Testis (tissue), 2 donors: ENCODE measurements around the gene AGBL4.

Experiments
- POLR2A ChIP-seq: fragments of 450-650 bp; IDR thresholded peaks from one replicate; pipeline ENCODE4 v1.6.1; 2017; ENCODE audit warnings: antibody characterized with exemption, mild to moderate bottlenecking, moderate library complexity
- TF ChIP-seq, protein P1 (sequence below), 3 experiments: fragments of 450-650 bp in 2 of 3; fragments of 200-600 bp in 1 of 3; sonication (generic) in 1 of 3; IDR thresholded peaks; one replicate each; pipeline ENCODE4 v1.5.1; 2016 to 2019; ENCODE audit warnings: antibody characterized with exemption in 3 of 3, mild to moderate bottlenecking in 2 of 3, moderate library complexity in 1 of 3

DNA sequence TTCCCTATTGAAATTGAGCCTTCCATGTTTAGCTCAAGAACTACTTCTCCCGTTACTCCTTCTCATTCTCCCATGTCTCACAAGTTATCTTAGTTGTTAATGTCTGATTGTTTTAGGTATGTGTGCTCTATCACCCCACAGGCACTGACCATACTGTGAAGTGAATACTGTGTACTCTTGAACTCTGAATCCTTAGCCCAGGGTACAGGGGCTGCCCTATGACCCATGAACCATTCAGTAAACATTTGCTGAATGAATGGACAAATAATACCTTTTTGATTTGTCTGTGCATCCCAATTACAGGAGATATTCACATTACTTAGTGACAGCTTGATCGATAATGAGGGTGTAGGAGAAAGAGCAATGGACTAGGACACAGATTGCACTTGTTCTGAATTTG lies 1077.7 kb downstream of the AGBL4 start:
- TF ChIP-seq POLR2A: no peak
- TF ChIP-seq, protein P1, sequence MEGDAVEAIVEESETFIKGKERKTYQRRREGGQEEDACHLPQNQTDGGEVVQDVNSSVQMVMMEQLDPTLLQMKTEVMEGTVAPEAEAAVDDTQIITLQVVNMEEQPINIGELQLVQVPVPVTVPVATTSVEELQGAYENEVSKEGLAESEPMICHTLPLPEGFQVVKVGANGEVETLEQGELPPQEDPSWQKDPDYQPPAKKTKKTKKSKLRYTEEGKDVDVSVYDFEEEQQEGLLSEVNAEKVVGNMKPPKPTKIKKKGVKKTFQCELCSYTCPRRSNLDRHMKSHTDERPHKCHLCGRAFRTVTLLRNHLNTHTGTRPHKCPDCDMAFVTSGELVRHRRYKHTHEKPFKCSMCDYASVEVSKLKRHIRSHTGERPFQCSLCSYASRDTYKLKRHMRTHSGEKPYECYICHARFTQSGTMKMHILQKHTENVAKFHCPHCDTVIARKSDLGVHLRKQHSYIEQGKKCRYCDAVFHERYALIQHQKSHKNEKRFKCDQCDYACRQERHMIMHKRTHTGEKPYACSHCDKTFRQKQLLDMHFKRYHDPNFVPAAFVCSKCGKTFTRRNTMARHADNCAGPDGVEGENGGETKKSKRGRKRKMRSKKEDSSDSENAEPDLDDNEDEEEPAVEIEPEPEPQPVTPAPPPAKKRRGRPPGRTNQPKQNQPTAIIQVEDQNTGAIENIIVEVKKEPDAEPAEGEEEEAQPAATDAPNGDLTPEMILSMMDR (IDR thresholded peaks at IDR 0.05): no peak
